ENCODE data around the gene ELAVL3.
A peak's percentile ranks its signal among the peaks of the same experiment; 100 is the strongest.

ELAVL3 gene
- total RNA-seq = 0 to 0.12 (median 0.04) reads per million in 4 experiments

DNA sequence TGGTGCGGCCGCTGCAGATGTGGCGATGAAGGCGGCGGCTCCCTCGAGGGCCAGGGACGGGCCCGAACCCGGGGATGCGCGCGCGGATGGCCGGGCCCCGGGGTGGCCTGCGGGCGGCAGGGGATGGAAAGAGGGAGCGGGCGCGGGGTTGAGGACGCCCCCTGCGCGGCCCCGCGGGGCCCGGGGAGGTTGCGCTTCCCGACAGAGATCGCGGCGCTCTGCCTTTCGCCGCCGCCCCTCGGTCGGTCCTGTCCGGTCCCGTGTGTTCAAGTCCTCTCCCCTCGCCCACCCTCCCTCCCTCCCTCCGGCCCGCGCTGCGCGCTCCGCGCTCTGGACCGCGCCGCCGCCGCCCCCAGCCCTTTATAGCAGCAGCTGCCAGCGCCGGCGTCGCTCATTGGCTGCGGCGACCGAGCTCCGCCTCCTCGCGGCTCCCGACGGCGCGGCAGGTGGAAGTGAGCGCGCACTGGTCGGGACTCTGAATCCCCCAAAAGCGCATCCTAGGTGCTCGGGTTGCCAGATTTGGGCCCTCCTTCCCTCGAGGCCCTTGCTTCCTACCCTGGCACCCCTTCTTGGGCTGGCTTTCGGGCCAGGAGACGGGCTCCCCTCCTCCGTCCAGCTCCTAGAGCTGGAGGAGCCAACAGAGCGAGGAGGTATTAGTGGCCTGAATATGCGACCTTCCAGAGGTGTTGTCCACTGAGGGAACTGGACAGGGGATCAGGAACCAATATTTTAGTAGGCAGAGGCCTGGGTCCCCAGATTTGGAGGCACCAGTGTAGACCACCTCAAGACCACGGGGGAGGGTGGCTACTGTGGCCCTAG, at the start of gene ELAVL3:
TSS of gene ELAVL3 (minus strand) at position 332 of the 819 bp plus-strand sequence. CDS start 438 bp downstream, outside the sequence.
- DNase-seq = no peak

GRCh38 chr19:11530432-11530831, 49.6 kb upstream of the ELAVL3 start:
- DNase-seq = no peak

GRCh38 chr19:11528551-11529341, 47.9 kb upstream of the ELAVL3 start, which contains the start of gene ECSIT:
Gene ECSIT (minus strand): TSS chr19:11529134. CDS start chr19:11519170, 9,964 bp downstream.
- peak; percentile 86 for DNase-seq

GRCh38 chr19:11519138-11519537, 38.3 kb upstream of the ELAVL3 start:
- no peak for DNase-seq

DNA sequence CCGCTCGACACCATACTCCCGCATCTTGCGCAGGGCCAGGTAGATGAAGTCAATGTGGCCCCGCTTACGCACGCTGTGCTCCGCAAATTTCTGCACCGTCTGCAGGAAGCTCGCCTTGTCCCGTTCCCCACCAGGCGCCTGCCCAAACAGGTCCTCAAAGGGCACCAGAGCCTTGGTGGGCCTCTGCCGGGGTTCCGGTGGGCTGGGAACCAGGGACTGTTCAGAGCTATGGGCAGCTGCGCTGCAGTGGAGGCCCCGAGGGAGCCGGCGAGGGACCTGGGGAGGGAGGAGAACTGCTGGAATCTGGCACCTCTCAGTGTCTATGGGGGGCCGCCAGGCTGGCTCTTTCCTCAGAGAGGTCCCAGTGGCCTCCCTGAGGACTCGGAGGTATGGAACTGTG, 33.1 kb upstream of the ELAVL3 start:
- DNase-seq = no peak

DNA sequence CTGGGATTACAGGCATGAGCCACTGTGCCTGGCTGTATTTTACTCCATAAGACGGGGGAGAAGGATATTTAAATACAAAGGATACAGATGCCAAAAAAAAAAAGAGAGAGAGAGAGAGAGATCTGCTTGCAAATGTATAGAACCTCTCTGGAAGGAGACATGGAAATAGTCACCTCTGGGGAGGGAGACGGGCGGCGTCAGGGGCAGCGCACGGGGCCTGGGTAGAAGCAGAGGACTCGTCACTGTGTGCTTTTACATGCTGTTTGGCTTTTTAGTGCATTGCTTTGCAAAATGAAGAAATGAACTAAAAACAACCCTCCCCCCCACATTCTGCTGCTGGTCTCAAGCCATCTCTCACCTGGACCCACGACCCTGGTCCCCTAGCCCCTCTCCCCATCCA, 29.6 kb upstream of the ELAVL3 start:
- DNase-seq = no peak

GRCh38 chr19:11507370-11508078, 26.7 kb upstream of the ELAVL3 start:
- no peak for DNase-seq

GRCh38 chr19:11506967-11507366, 26.1 kb upstream of the ELAVL3 start:
- DNase-seq = no peak

- DNase-seq = no peak
Observed at GRCh38 chr19:11506101-11506555, 25.3 kb upstream of the ELAVL3 start.

- DNase-seq = peak; percentile 92
Observed at GRCh38 chr19:11505504-11506100, 24.8 kb upstream of the ELAVL3 start, which contains the start of gene ZNF653. Gene ZNF653 (minus strand): TSS chr19:11505839. CDS start chr19:11505786, 53 bp downstream.

GRCh38 chr19:11505032-11505503, 24.2 kb upstream of the ELAVL3 start:
- DNase-seq = peak; percentile 95

DNA sequence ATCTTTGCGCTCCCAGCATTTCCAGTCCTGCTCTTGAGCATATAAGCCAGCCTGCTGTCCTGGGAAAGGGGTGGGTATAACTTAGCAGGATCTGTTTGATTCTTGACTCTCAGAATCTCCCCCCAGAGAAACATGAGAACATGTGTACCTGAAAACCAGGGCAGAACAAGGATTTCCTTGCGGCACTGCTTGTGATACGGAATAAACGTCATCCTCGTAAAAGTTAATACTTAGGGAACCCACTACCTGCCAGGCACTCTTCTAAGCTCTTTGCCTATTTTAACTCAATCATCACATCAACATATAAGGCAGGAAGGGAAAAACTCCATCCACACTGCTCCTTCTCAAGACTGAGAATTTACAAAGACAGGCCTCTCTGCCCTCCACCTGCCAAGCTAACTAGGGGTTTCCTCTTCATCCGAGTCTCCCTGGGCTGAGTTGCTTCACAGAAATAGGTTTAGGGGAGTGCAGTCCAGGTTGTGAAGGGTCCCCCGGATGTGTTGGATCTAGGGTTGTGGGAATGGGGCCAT, 23.7 kb upstream of the ELAVL3 start:
- no peak for DNase-seq

GRCh38 chr19:11499890-11500420, 19.1 kb upstream of the ELAVL3 start:
- DNase-seq = no peak

DNA sequence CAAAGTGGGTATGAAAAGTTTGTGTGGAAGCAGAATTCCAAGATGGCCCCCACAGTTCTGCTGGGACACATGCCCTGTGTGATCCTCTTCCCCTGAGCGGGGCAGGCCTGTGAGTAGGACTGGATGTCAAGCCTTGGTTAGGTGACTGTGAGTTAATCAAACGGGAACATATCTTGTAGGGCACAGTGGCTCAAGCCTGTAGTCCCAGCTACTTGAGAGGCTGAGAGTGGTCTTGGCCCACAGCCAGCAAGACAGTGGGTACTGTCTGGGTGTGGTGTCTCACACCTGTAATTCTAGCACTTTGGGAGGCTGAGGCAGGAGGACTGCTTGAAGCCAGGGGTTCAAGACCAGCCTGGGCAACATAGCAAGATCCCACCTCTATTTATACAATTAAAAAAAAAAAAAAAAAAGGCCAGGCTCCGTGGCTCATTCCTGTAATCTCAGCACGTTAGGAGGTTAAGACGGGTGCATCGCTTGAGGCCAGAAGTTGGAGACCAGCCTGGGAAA, 18.4 kb upstream of the ELAVL3 start:
- no peak for DNase-seq

DNA sequence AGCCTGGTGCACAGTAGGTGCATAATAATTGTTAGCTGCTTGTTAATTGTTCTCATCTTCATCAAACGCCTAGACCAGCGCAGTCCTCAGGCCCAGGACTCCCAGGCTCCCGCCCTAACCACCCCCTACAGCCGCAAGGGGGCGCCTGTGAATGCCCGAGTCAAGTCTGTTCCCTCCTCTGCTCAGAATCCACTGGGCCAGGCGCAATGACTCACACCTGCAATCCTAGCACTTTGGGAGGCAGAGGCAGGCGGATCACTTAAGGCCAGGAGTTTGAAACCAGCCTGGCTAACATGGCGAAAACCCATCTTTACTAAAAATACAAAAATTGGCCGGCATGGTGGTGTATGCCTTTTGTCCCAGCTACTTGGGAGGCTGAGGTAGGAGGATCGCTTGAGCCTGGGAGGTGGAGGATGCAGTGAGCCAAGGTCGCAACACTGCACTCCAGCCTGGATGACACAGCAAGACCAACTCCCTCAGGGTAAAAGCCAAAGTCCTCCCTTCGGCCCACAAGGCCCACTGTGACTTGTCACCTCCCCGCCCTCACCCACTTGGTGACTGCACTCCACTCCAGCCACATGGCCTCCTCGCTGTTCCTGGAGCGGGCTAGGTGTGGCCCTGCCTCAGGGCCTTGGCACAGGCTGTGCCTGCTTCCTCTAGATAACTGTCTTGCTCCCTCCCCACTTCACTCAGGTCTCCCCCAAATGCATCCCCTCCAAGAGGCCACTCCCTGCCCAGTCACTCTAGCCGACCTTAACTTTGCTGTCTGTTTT, 15.7 kb upstream of the ELAVL3 start:
- DNase-seq = peak; percentile 51

- no peak for DNase-seq
Observed at GRCh38 chr19:11495885-11496284, 15.0 kb upstream of the ELAVL3 start.

DNA sequence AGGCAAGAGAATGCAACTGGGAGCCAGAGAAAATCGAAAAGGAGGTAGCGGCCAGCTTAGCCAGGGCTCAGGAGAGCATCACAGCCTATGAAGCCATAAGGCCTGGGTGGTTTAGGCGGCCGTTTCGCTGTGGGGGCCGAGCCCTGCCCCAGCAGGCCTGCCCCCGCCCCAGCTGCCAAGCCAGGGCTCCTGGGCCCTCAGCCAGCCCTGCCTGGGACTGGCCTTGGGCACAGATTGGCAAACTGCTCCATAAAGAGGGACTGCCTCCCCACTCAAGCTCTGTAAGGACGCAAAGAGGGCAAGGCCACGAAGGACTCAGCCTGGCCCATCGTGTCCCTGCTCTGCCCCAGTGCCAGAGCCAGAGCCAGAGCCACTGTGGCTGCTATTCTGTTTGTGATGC, 14.6 kb upstream of the ELAVL3 start:
- no peak for DNase-seq

DNA sequence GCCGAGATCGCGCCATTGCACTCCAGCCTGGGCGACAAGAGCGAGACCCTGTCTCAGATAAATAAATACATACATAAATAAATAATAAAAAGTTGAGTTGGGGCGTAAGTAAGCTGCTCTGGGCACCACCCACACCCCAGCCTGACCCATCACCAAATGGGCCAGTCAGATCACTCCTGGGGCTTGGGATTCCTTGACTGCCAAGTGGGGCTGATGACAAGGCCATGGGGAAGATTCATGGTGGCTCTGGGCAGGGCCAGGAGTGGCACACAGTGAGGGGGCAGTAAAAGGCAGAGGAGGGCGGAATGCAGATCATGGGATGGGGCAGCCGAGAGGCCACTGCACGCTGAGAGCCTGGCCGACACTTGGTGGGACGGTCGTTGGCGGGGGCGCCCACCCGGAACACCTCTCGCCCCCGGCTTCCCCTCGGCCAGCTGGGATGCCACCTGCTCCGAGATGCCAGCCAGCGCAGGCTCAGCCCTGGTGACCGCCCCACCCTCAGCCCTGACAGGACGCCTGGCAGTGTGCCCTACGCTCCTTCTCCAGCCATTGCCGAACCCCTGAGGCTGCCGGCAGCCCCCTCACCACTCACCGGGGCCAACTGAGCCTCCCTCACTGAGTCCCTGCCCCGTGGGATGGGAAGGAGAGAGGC, 13.9 kb upstream of the ELAVL3 start:
- DNase-seq = no peak

DNA sequence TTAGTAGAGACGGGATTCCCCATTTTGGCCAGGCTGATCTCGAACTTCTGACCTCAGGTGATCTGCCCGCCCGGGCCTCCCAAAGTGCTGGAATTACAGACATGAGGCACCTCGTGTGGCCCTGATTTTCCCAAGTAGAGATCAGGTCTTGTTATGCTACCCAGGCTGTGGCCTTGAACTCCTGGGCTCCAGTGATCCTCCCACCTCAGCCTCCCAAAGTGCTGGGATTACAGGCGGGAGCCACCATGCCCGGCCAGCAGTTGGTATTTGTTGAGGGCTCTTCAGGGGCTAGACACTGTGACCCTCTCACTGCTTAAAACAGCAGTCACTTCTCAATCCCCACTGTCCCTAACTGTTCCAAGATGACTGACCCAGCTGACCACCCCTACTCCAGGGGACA, 8.5 kb upstream of the ELAVL3 start:
- DNase-seq = no peak

Data from effector CD8-positive, alpha-beta T cell (primary cell).